ENCODE measurements around the gene SERGEF. TPM values are rescaled to one million over a fixed set of nuclear protein-coding genes. Genes with fewer than 3 reads are reported as not detected.

Gene SERGEF
- total RNA-seq, 1 experiment from 2014 or later, result 27.5 TPM

DNA sequence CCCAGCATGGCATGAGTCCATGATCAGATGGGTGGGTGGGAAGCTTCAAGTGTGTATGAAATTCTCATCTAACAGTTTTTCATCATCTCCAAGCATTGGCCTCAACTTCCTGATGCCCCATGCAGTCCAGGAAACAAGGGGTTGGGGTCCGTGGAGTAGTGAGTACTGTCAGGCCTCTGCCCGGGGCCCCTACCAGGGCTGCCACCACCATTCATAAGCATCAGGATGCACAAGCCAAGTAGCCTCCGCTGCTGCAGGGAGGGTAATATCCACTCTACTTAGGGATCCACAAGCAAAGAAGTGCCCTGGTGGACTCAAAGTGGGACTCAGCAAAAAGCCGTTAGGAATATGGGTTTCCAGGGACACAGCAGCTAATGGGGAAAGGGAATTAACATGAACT is 229.0 kb downstream of the SERGEF start:
- no peak overlapping the region for H3K4me3 ChIP-seq
- no peak overlapping the region for H3K27ac ChIP-seq
- no peaks in the 10 kb centered on the region for H3K36me3 ChIP-seq
- DNase-seq, result no peak
- no peaks in the 10 kb centered on the region for H3K4me1 ChIP-seq
- H3K9me3 ChIP-seq (replicated peaks), result no peaks in the 10 kb centered on the region
- no peaks in the 10 kb centered on the region for H3K27me3 ChIP-seq

DNA sequence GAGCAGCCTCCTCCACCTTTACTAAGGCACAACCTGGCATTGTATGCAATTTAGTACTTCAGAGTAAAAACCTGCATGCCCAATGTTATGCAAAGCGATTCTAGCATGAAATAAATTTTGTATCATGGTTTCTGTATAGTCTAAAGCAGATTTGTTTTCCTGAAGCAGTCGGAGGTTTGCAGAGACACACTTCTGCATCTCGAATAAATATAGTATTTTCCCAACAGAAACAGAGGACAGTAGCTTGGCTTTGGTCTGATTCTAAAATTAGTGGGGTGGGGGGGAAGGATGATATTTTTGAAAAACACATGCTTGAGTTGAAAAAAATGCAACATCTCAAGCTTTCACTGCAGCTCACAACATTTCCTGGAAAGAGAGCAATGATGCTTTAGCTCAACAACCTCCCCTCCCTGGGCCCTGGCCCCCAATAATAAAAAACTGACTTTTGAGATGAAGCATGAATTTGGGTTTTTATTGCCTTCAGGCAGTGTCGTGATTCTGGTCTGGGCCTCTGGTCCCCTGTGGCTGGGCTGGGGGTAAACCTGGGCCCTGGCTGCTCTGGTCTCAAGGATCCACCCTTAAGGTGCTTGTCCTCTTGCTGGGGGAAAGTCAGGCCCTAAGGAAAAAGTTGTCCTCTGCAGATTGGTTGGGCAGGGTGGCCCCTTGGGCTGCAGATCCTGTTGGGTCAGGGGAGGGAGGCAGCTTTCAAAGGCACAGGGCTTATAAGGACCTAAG is 230.1 kb downstream of the SERGEF start:
- no peaks in the 10 kb centered on the region for H3K9me3 ChIP-seq (replicated peaks)
- no peak overlapping the region for H3K4me3 ChIP-seq
- H3K27ac ChIP-seq, result no peak overlapping the region
- no peaks in the 10 kb centered on the region for H3K4me1 ChIP-seq
- H3K36me3 ChIP-seq, result no peaks in the 10 kb centered on the region
- no peak for DNase-seq
- H3K27me3 ChIP-seq, result no peaks in the 10 kb centered on the region

DNA sequence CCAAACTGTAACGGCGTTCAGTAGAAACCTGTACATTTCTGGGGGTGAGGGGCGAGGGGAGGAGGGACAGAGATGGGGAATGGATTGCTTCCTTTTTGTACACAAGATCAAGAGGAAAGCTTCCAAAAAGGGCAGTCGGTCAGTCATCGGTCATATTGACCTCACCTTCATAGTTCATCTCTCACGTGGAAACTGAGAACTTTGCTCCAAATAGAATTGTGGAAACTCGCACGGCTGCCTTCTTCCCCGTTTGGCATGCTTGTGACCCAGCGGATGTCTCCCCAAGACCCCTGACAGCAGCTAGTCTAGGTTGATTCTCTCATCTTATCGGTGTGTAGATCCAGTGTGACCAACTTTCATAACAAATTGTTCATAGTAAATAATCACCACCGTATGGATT is 230.7 kb downstream of the SERGEF start:
- Histone ChIP-seq H3K36me3 (no peaks in the 10 kb centered on the region), H3K4me3 (no peak overlapping the region), H3K27me3 (no peaks in the 10 kb centered on the region), H3K27ac (no peak overlapping the region), H3K4me1 (no peaks in the 10 kb centered on the region), H3K9me3 (replicated peaks) (no peaks in the 10 kb centered on the region)
- DNase-seq, result no peak

DNA sequence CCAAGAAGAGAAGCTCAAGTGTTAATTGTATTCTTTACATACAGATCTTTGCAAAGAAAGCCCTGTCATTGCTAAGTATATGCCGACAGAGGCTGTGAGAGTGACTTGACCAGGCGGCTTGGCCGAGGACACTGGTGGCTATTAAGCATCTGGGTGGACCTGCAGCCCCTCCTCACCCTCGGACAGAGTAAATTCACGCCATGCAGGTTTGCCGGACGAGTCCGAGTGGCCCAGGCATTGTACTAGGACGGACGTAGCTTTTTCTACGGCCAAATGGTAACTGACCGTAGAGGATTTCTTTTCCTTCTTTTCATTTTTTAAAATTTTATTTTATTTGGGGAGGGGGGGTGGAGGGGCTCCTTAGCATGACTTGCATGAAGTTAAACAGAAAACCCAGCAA is 231.2 kb downstream of the SERGEF start:
- H3K27me3 ChIP-seq, result no peaks in the 10 kb centered on the region
- no peak overlapping the region for H3K27ac ChIP-seq
- no peak for DNase-seq
- H3K36me3 ChIP-seq, result no peaks in the 10 kb centered on the region
- H3K9me3 ChIP-seq (replicated peaks), result no peaks in the 10 kb centered on the region
- H3K4me3 ChIP-seq, result no peak overlapping the region
- H3K4me1 ChIP-seq, result no peaks in the 10 kb centered on the region

DNA sequence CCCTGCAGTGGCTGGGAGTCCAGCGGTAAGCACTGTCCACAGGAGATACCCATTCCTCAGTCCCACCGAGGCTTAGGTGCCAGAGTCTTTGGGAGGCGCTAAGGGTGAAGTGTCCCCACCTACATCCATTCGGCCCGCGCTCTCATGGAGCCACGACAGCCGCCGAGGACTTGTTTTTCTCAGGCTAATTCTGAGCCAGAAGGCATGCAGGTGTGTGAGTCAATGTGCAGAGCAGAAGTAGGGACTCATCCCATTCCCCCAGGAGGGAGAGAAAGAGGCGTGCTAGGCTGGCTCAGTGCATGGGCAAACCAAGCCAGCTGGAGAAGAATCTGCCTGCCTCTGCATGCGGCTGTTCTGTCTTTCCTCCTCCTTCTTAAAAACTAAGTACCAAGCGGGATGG is 231.6 kb downstream of the SERGEF start:
- Histone ChIP-seq H3K27me3 (no peaks in the 10 kb centered on the region), H3K27ac (no peak overlapping the region), H3K36me3 (no peaks in the 10 kb centered on the region), H3K4me3 (no peak overlapping the region), H3K9me3 (replicated peaks) (no peaks in the 10 kb centered on the region), H3K4me1 (no peaks in the 10 kb centered on the region)
- DNase-seq, result no peak

DNA sequence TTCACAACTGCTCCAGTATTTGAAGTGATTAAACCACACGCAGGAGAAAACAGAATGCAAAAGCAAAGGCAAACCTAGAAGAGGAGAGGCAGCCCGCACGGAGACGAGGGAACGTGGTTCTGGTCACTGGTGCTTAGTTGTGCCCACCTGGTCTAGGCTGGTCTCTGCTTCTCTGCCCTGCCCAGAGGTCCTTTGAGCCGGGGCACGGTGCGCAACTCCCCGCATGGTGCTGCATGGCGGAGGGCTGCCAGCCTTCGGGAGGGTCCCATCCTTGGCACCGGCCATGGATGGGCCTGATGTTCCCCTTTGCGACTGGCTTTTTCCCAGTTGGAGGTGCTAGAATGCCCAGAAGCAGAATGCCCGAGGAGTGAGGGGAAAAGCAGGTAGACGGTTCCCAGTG is 232.2 kb downstream of the SERGEF start:
- H3K4me3 ChIP-seq, result no peak overlapping the region
- H3K36me3 ChIP-seq, result no peaks in the 10 kb centered on the region
- no peaks in the 10 kb centered on the region for H3K9me3 ChIP-seq (replicated peaks)
- no peak overlapping the region for H3K27ac ChIP-seq
- DNase-seq, result no peak
- no peaks in the 10 kb centered on the region for H3K27me3 ChIP-seq
- no peaks in the 10 kb centered on the region for H3K4me1 ChIP-seq

DNA sequence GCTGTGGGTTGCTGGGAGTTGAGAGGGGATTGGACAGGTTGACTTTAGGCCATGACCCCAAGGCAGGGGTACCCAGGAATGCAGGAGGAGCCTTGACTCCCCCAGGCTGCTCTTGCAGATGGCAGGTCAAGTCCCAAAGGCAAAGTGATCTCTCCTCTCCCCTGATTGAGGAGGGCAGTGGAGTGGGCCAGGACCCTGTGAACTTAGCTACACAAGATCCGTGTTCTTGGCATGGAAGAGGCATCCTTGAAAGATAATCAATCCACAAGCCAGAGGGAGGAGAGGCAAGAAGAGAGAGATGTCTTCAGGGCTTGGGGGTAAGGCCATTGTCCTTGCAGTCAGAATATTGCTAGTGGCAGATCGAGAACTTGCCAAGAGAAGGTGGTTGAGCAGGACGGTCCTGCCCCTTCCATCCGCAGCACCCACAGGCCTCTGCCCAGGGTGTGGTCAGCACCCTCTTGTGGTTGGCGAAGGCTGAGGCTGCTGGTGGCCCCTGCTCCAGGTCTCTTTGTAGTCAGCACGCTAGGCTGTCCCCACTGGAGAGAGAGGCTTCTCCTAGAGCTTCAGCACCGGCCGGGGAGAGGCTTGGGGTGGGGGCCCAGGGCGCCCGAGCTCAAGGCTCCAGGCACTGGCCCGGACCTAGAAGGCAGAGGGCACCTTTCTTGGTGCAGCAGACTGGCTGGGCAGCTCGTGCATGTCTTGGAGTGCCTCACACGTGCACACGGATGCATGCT is 232.8 kb downstream of the SERGEF start:
- H3K4me1 ChIP-seq, result no peaks in the 10 kb centered on the region
- no peak overlapping the region for H3K4me3 ChIP-seq

DNA sequence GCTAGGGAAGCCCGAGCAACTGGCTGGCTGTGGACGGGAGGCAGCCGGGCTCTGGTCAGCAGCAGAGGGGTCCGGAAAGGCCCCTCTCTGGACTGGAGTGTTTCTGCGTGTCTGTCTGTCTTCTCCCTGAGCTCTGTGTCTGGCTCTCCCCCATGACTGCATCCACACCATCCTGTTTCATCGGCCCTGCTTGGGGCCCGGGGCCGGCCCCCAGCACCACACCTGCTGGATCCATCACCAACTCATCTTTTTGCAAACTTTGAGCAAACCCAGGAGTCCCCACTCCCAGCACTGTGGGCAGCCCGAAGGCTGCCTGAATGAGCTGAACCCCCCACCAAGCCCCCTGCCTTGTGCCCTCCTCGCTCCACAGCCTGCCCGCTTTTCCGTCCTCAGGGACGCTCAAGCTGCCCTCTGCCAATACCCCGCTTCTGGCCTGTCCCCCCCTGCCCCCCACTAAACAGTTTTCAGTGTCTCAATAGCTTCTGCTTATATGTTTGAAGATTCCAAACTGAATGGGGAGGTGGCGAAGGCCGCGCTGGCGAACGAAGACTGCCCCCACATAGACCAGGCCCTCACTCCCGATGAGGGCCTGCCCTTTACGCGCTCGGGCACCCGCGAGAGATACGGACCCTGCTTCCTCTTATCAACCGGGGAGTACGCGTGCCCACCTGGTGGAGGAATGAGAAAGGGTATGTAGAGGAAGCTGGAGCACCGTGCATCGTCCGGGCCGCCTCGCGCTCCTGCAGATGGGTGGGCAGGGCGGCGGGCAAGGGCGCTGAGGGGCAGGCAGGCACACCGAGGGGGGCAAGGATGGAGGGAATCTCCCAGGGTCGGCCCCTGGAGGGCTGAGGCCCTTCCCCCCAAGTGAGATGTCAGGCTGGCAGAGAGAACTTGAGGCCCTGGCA is 233.6 kb downstream of the SERGEF start:
- no peaks in the 10 kb centered on the region for H3K36me3 ChIP-seq
- no peak for DNase-seq
- no peaks in the 10 kb centered on the region for H3K4me1 ChIP-seq
- H3K27me3 ChIP-seq, result no peaks in the 10 kb centered on the region
- no peak overlapping the region for H3K27ac ChIP-seq
- no peak overlapping the region for H3K4me3 ChIP-seq
- no peaks in the 10 kb centered on the region for H3K9me3 ChIP-seq (replicated peaks)

More for the DNA sequence above, 232.8 kb downstream of the SERGEF start:
- no peaks in the 10 kb centered on the region for H3K36me3 ChIP-seq
- no peak overlapping the region for H3K27ac ChIP-seq
- DNase-seq, result no peak
- H3K9me3 ChIP-seq (replicated peaks), result no peaks in the 10 kb centered on the region
- H3K27me3 ChIP-seq, result no peaks in the 10 kb centered on the region

DNA sequence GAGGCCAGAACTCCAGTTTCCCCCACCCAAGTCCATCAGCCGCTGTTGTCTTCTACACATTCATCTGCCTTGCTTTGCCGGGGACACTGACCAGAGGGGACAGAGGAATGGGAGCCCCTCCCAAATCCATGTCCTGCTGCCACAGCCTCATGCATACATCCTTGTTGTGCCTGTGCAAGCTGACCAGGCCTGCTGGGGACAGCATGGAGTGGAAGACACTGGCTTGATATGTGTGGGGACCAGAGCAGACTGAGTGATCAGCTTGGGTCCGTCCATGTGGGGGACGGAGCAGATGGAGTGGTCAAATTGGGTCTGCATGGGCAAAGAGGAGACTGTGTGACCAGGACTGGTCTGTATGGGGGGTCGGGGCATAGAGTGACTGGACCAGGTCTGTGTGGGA is 234.5 kb downstream of the SERGEF start:
- no peak for DNase-seq
- Histone ChIP-seq H3K9me3 (replicated peaks) (no peaks in the 10 kb centered on the region), H3K27ac (no peak overlapping the region), H3K4me3 (no peak overlapping the region), H3K36me3 (no peaks in the 10 kb centered on the region), H3K27me3 (no peaks in the 10 kb centered on the region), H3K4me1 (no peaks in the 10 kb centered on the region)

DNA sequence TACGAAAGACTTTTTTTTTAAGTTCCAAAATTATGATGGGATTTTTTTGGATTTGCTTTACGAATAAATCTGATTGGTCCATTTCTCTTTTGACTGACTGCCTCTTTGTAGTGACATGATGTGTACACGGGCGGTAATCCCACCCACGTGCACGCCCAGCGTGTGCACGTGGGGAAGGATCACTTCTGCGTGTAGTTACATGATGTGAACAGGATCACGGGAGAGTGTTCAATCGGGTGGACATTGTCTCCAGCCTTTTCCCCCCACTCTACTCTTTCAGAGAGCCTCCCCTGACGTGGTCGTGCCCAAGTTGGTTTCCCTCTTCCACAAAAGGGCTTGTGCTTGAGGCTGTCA is 235.1 kb downstream of the SERGEF start:
- no peaks in the 10 kb centered on the region for H3K4me1 ChIP-seq
- no peaks in the 10 kb centered on the region for H3K9me3 ChIP-seq (replicated peaks)
- DNase-seq, result no peak
- H3K4me3 ChIP-seq, result no peak overlapping the region
- peaks cover under 1% of the 10 kb centered on the region for H3K36me3 ChIP-seq
- H3K27me3 ChIP-seq, result no peaks in the 10 kb centered on the region
- no peak overlapping the region for H3K27ac ChIP-seq

DNA sequence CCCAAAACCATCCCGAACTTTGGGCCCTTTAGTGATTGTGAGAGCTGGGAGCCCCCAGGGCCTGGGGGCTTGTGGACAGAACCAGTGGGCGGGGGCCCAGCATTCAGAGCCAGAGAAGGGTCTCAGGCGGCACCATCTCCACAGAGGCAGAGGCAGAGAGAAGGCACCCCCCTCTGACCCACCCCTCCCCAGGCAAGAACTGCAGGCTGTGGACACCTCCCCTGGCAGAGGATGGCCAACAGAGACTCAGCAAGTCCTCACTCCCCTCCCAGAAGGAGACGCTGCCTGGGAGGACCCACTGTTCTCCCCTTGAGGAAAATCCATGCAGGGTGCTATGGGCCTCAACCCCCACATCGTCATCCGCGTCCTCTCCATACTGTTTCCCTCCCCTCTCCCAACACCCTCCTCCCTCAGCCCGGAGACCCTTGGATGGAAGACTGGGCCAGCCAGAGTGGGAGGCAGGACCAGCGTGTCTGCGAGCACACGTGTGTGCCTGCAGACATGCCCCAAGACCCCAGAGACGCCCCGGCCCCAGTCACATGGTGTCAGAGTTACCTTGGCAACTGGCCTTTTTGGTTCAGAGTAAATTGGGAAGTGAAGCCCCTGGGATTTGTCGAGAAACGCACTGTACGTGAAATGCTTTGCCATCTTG is 235.6 kb downstream of the SERGEF start:
- Histone ChIP-seq H3K9me3 (replicated peaks) (no peaks in the 10 kb centered on the region), H3K4me3 (no peak overlapping the region), H3K27me3 (no peaks in the 10 kb centered on the region), H3K36me3 (peaks cover 6% of the 10 kb centered on the region), H3K4me1 (no peaks in the 10 kb centered on the region), H3K27ac (no peak overlapping the region)
- DNase-seq, result no peak

DNA sequence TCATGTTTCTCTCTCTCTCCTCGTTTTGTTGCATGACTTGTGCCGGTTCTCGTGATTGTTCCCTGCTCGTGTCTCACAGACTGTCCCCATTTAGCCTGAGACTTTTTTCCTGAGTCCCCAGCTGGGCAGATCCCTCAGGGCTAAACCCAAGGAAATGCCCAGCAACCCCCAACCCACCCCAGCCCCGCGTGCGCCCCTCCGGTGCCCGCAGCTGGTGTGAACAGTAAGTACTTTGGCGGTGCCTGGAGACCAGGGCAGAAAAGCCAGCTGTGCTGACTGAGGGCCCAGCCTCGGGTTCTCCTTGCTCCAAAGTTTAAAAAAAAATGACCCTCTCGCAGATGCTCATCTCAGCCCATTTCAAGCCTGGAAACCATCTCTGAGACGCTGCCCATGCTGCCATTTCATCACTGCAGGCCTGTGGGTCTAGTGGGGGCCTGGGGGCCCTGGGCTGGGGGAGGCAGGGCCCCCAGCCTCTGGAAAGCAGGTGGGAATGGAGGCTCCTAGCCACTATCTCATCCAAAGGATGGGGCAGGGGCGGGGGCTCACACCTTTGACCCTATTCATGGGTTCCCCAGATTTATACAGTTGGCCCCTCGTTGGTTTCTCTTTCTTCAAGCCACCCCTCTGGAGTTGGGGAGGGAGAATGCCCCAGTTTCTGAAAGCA is 236.5 kb downstream of the SERGEF start:
- no peaks in the 10 kb centered on the region for H3K27me3 ChIP-seq
- H3K9me3 ChIP-seq (replicated peaks), result no peaks in the 10 kb centered on the region
- DNase-seq, result no peak
- H3K27ac ChIP-seq, result no peak overlapping the region
- peaks cover 13% of the 10 kb centered on the region for H3K36me3 ChIP-seq
- H3K4me3 ChIP-seq, result no peak overlapping the region
- no peaks in the 10 kb centered on the region for H3K4me1 ChIP-seq

DNA sequence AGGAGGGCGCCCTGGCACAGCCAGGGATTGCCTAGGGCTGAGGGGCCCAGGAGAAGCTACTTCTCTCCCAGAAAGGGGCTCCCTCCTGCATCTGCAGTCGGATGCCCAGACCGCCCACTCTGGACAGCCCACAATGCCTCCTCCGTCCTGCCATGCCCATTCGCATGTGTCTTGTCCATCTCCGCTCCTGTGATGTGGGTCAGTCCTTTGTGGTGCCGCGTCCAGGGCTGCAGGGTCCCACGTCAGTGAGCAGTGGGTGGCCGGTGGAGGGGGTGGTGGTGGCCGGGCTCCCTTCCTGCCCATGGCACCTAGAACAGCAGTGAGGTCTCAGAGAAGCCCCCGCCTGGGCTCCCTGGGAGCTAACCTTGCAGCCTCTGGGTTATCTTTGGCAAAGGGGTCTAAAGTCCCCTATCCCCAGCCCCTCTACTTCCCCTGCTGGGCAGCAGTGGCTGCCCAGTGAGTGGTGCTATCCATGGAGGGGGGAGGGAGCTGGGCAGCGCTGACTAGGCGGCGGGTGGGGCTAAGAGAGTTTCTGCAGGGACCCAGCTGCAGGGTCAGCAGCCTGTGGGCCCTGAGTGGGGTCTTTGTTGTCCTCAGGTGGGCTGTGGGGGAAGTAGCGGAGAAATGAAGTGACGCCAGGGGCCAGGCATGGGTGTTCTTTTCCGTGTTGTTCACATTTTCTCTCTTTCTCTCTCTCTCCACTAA is 237.2 kb downstream of the SERGEF start:
- H3K27ac ChIP-seq, result no peak overlapping the region
- no peaks in the 10 kb centered on the region for H3K9me3 ChIP-seq (replicated peaks)
- peaks cover 13% of the 10 kb centered on the region for H3K36me3 ChIP-seq
- no peak for DNase-seq
- no peaks in the 10 kb centered on the region for H3K27me3 ChIP-seq
- H3K4me1 ChIP-seq, result no peaks in the 10 kb centered on the region
- no peak overlapping the region for H3K4me3 ChIP-seq

DNA sequence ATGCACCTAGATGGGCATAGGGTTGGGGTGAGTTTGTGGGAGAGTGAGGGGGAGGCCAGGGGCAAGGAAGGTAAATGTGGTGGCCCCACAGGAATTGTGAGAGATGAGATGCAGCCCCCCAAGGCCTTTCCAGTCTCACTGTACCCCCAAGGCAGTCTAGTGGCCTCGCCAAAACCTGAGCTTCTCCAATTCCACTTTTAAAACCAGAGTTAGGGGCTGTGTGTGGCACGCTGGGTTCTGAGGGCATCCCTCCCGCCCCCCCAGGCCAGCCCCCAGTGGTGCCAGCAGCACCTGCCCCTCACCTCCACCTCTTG is 237.9 kb downstream of the SERGEF start:
- Histone ChIP-seq H3K9me3 (replicated peaks) (no peaks in the 10 kb centered on the region), H3K4me1 (no peaks in the 10 kb centered on the region), H3K36me3 (peaks cover 13% of the 10 kb centered on the region), H3K27ac (no peak overlapping the region), H3K4me3 (no peak overlapping the region), H3K27me3 (no peaks in the 10 kb centered on the region)
- no peak for DNase-seq

Data from SJCRH30 (cell line).